Kidney capillary endothelial cell (primary cell): ENCODE data around the gene MARK3.
"Not testable (repeated sequence)": the region's sequence is repeated elsewhere in the genome, so short reads cannot be mapped to it uniquely, and the experiment has no call there.

Source experiments
- DNase-seq: peaks from one replicate; pipeline ENCODE4 v3.0.0-alpha.2; 2018; ENCODE audit warnings: low spot score

MARK3 gene

GRCh38 chr14:103385152-103385928 lies at the start of gene MARK3:
TSS of gene MARK3 (plus strand) at chr14:103385415. CDS start at chr14:103386030, 615 bp downstream.
- peak; percentile 92 for DNase-seq

- DNase-seq: no peak
Measured at GRCh38 chr14:103336191-103336590, 49.0 kb upstream of the MARK3 start.

- no peak for DNase-seq
Measured at GRCh38 chr14:103337794-103338193, 47.4 kb upstream of the MARK3 start.

GRCh38 chr14:103339561-103339960 lies 45.7 kb upstream of the MARK3 start:
- no peak for DNase-seq

GRCh38 chr14:103340480-103341212 lies 44.6 kb upstream of the MARK3 start:
- no peak for DNase-seq

- DNase-seq: no peak
Measured at GRCh38 chr14:103341250-103342129, 43.7 kb upstream of the MARK3 start.

GRCh38 chr14:103343164-103343879 lies 41.9 kb upstream of the MARK3 start:
- DNase-seq: no peak

- DNase-seq: no peak
Measured at GRCh38 chr14:103343905-103344797, 41.1 kb upstream of the MARK3 start.

- no peak for DNase-seq
Measured at GRCh38 chr14:103346286-103346685, 38.9 kb upstream of the MARK3 start.

- no peak for DNase-seq
Measured at GRCh38 chr14:103347091-103347815, 38.0 kb upstream of the MARK3 start.

GRCh38 chr14:103348154-103348553 lies 37.1 kb upstream of the MARK3 start:
- DNase-seq: no peak

GRCh38 chr14:103349982-103350381 lies 35.2 kb upstream of the MARK3 start:
- no peak for DNase-seq

- DNase-seq: no peak
Measured at GRCh38 chr14:103353362-103353761, 31.9 kb upstream of the MARK3 start.

GRCh38 chr14:103354141-103354540 lies 31.1 kb upstream of the MARK3 start:
- DNase-seq: no peak

GRCh38 chr14:103356024-103356682 lies 29.1 kb upstream of the MARK3 start:
- DNase-seq: no peak

- not testable (repeated sequence) for DNase-seq
Measured at GRCh38 chr14:103357552-103357951, 27.7 kb upstream of the MARK3 start.

- DNase-seq: no peak
Measured at GRCh38 chr14:103360548-103360947, 24.7 kb upstream of the MARK3 start.

GRCh38 chr14:103361867-103362266 lies 23.3 kb upstream of the MARK3 start:
- peak; percentile 93 for DNase-seq

- DNase-seq: no peak
Measured at GRCh38 chr14:103362780-103363179, 22.4 kb upstream of the MARK3 start.
